Fibroblast of skin of scalp (primary cell): ENCODE measurements around the gene SOX8.

Experiments used
- DNase-seq: peaks from one replicate; pipeline ENCODE4 v3.0.0-alpha.2; 2013

Gene SOX8

GRCh38 chr16:974001-974601 lies 7.5 kb upstream of the SOX8 start:
- DNase-seq, result no peak

GRCh38 chr16:974611-975261 lies 6.8 kb upstream of the SOX8 start:
- DNase-seq, result no peak

- DNase-seq, result no peak
Observed at GRCh38 chr16:975291-975690, 6.3 kb upstream of the SOX8 start.

GRCh38 chr16:976389-976931 lies 5.1 kb upstream of the SOX8 start:
- no peak for DNase-seq

- DNase-seq, result no peak
Observed at GRCh38 chr16:977081-977701, 4.4 kb upstream of the SOX8 start.

- DNase-seq, result no peak
Observed at GRCh38 chr16:977896-978295, 3.7 kb upstream of the SOX8 start.

- no peak for DNase-seq
Observed at GRCh38 chr16:978403-978802, 3.2 kb upstream of the SOX8 start.

GRCh38 chr16:979147-979546 lies 2.4 kb upstream of the SOX8 start:
- DNase-seq, result no peak

- no peak for DNase-seq
Observed at GRCh38 chr16:979859-980594, 1.5 kb upstream of the SOX8 start.

GRCh38 chr16:980595-980854 lies 1.0 kb upstream of the SOX8 start:
- no peak for DNase-seq

DNA sequence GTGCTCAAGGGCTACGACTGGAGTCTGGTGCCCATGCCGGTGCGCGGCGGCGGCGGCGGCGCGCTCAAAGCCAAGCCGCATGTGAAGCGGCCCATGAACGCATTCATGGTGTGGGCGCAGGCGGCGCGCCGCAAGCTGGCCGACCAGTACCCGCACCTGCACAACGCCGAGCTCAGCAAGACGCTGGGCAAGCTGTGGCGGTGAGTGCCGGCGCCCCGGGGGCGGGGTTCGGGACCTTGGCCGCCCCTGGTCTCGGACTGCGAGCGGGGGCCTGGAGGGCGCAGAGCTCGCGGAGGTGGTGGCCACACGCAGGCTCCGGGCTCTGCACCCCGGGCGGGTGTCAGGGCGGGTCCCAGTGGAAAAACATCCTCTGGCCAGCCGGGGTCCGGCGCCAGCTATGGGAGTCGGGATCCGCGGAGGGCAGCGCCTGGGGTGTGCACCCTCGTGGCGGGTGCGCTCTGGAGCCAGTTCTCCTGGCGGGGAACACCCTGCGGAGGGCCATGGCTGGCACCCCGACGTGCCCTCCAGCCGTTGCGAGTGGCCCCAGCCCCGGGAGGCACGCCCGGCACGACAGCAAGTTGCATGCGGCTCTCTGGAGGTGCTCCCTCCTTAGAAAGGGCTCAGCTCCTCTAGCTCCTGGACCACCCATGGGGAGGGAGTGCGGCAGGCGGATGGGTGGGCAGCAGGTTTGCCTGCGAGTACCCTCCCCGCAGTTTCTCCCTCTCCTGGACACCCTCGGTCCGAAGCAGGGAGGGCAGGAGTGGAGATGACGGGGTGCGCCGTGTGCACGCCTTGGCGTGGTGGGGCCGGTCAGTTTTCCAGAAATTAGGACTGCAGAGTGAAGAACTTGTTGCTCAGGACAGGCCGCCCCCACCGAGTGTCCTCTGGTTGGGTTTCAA lies 824 bp downstream of the SOX8 start:
- DNase-seq, result no peak

GRCh38 chr16:983044-984030 lies 1.8 kb downstream of the SOX8 start:
- no peak for DNase-seq

DNA sequence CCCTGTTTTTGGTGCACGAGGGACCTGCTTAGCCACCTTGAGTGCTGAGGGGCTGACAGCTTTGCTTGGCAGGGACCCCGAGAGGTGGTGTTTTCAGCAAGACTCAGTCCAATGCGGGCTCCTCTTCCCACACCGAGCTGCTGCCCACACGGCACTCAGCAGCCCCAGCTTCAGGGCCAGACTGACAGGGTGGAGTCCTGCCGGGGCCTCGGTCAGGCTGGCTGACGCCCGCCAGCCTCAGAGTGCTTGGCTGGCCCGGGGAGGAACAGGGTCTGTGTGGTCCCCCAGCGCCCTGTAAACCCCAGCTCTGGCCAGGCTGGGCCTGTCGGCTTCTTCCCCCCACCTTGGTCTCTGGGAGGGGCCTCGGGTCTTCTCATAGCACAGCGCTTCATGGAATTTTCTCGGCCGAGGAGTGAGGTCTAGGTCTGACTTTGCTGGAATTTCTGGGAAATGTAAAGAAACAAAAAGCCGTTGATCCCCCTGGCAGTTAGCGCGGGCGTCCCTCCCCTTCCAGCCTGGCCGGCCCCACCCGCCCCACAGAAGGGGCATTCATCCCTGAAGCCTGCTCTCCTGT lies 2.6 kb downstream of the SOX8 start:
- no peak for DNase-seq

DNA sequence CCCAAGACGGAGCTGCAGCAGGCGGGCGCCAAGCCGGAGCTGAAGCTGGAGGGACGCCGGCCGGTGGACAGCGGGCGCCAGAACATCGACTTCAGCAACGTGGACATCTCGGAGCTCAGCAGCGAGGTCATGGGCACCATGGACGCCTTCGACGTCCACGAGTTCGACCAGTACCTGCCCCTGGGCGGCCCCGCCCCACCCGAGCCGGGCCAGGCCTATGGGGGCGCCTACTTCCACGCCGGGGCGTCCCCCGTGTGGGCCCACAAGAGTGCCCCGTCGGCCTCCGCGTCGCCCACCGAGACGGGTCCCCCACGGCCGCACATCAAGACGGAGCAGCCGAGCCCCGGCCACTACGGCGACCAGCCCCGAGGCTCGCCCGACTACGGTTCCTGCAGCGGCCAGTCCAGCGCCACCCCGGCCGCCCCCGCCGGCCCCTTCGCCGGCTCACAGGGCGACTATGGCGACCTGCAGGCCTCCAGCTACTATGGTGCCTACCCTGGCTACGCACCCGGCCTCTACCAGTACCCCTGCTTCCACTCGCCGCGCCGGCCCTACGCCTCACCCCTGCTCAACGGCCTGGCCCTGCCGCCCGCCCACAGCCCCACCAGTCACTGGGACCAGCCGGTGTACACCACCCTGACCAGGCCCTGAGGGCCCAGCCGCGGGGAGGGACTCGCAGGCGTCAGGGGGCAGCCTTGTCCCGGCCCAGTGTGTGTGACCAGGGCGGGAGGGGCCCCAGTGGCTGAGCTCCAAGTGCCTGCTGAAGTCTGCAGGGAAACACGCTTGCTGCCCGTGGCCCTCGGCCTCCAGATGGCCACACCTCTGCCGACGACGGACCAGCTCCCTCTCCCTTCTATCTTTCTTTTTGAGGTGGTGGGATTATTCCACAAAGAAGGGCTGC lies 3.4 kb downstream of the SOX8 start:
- no peak for DNase-seq

DNA sequence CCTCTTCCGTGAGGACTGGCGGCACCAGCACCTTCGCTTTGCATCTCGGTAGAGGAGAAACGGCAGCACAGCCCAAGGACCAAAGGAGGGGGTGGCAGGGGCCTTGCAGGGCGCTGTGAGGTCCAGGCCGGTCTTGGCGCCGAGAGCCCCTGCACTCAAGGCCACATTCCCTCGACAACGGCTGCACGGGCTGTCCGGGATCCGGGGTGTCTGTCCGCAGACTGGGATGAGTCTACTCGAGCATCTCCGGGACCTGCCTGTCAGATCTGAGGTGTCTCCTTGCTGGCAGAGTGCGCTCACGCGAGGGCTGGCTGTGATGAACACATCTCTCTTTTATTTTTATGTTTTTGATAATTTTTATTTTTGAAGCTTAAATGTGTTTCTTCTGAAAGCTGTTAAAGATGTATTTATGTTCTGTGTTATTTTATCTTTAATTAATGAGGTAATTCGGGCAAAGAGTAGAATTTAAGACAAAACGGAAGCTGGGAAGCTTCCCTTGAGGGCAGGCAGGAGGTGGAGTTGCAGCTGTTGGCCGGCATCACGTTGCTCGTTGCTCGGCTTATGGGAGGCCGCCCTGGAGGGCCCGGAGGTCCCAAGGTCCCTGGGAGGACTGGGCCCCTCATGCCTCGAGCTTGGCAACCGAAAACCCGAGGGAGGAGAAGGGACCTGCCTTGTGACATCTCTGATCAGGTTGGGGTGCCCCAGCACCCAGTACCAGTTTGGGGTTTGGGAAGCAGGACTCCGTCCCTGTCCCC lies 4.3 kb downstream of the SOX8 start:
- no peak for DNase-seq

DNA sequence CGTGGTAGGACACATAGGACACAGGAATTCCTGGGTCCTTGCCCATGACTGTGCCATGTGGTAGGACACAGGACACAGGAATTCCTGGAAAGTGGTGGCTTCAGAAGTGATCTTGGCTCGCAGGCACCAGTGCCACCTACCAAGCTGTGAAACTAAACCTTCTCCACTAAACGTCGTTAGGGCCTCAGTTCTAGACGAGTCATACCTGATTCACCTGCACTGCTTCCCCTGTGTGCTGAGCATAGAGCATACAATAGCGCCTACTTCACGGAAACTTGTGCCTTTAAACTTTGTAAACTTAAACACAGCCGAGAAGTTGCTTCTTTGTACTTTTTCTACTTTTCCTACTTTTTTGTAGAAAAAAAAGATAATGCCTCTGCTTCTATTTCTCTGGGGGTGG lies 4.8 kb downstream of the SOX8 start:
- no peak for DNase-seq

GRCh38 chr16:986925-987582 lies 5.5 kb downstream of the SOX8 start:
- no peak for DNase-seq

GRCh38 chr16:987906-988305 lies 6.3 kb downstream of the SOX8 start:
- DNase-seq, result no peak
